HepG2 (cell line): ENCODE measurements around the gene ARHGEF3. TPM values are rescaled to one million over a fixed set of nuclear protein-coding genes. Genes with fewer than 3 reads are reported as not detected.

Source experiments
- HNRNPL ChIP-seq: fragments of 200-400 bp; formaldehyde crosslinking; IDR thresholded peaks from 2 replicates; pipeline ENCODE4 v1.6.1; 2017; ENCODE audit warnings: mild to moderate bottlenecking, low read depth, low read length
- KAT7 ChIP-seq: IDR thresholded peaks from 2 replicates; pipeline ENCODE4 v1.6.1; 2018; ENCODE audit warnings: borderline replicate concordance, missing compliant biosample characterization
- LCORL ChIP-seq, 2 experiments: fragments of 450-650 bp in 1 of 2; sonication (generic) in 1 of 2; formaldehyde crosslinking in 1 of 2; IDR thresholded peaks; 2 replicates each; pipeline versions ENCODE4 v1.5.0 to v1.6.1; 2017 to 2020; ENCODE audit warnings: antibody characterized with exemption in 1 of 2, missing genetic modification reagents in 1 of 2
- NAIF1 ChIP-seq: sonication (generic); formaldehyde crosslinking; IDR thresholded peaks from 2 replicates; pipeline ENCODE4 v1.5.0; 2020; ENCODE audit warnings: mild to moderate bottlenecking, missing genetic modification reagents, borderline replicate concordance
- NCOA5 ChIP-seq: sonication (generic); formaldehyde crosslinking; IDR thresholded peaks from 2 replicates; pipeline ENCODE4 v1.4.0; 2020; ENCODE audit warnings: missing genetic modification reagents
- PHF21A ChIP-seq: sonication (generic); formaldehyde crosslinking; IDR thresholded peaks from 2 replicates; pipeline ENCODE4 v1.5.0; 2020; ENCODE audit warnings: mild to moderate bottlenecking, missing genetic modification reagents
- THYN1 ChIP-seq: sonication (generic); formaldehyde crosslinking; IDR thresholded peaks from 2 replicates; pipeline ENCODE4 v1.8.1; 2023; ENCODE audit warnings: low read depth, mild to moderate bottlenecking, moderate library complexity, missing genetic modification reagents, borderline replicate concordance
- ZFAT ChIP-seq: sonication (generic); formaldehyde crosslinking; conservative IDR thresholded peaks from 2 replicates; pipeline ENCODE4 v1.8.1; 2023; ENCODE audit warnings: missing genetic modification reagents, inconsistent platforms
- ZNF264 ChIP-seq: sonication (generic); formaldehyde crosslinking; IDR thresholded peaks from 2 replicates; pipeline ENCODE4 v1.4.0; 2020; ENCODE audit warnings: missing genetic modification reagents
- ZNF557 ChIP-seq: sonication (generic); formaldehyde crosslinking; IDR thresholded peaks from 2 replicates; pipeline ENCODE4 v1.4.0; 2020; ENCODE audit warnings: missing genetic modification reagents
- ZNF598 ChIP-seq: sonication (generic); formaldehyde crosslinking; IDR thresholded peaks from 2 replicates; pipeline ENCODE4 v1.5.1; 2020; ENCODE audit warnings: mild to moderate bottlenecking, missing genetic modification reagents, borderline replicate concordance
- ZNF615 ChIP-seq: sonication (generic); formaldehyde crosslinking; IDR thresholded peaks from 2 replicates; pipeline ENCODE4 v1.5.0; 2020; ENCODE audit warnings: mild to moderate bottlenecking, missing genetic modification reagents, borderline replicate concordance
- ZNF616 ChIP-seq: sonication (generic); formaldehyde crosslinking; IDR thresholded peaks from 2 replicates; pipeline ENCODE4 v1.5.0; 2020; ENCODE audit warnings: low read depth, mild to moderate bottlenecking, missing genetic modification reagents
- polyA plus RNA-seq, 8 experiments: library from polyadenylated mRNA; depleted of rRNA in 3 of 8; stranded (reverse) in 7 of 8; unstranded in 1 of 8; fragments of >200 nt; fragmentation: Illumina TruSeq in 4 of 8; extraction: Trizol in 4 of 8; gene quantifications; 2 replicates each; pipeline versions ENCODE4 v1.2.1 to v1.2.3, GENCODE V29; 2011 to 2016; ENCODE audit warnings: low read depth in 4 of 8, missing spikeins in 1 of 8, mixed read lengths in 1 of 8; ENCODE audit not compliant: insufficient read depth in 1 of 8
- total RNA-seq, 5 experiments: library from RNA; depleted of rRNA; stranded (reverse); fragments of >200 nt; fragmentation: Illumina TruSeq; extraction: Trizol; gene quantifications; 2 replicates each; pipeline ENCODE4 v1.2.3, GENCODE V29; 2016; ENCODE audit warnings: low read depth in 1 of 5
- TF ChIP-seq, protein P1 (sequence below): sonication (generic); formaldehyde crosslinking; IDR thresholded peaks from 2 replicates; pipeline ENCODE4 v1.4.0; 2020; ENCODE audit warnings: missing genetic modification reagents, borderline replicate concordance
- TF ChIP-seq, protein P2 (sequence below): sonication (generic); formaldehyde crosslinking; IDR thresholded peaks from 2 replicates; pipeline ENCODE4 v1.4.0; 2020; ENCODE audit warnings: missing genetic modification reagents
- TF ChIP-seq, protein P3 (sequence below): sonication (generic); formaldehyde crosslinking; IDR thresholded peaks from 2 replicates; pipeline ENCODE4 v1.5.0; 2020; ENCODE audit warnings: mild to moderate bottlenecking, missing genetic modification reagents, borderline replicate concordance

Gene ARHGEF3
- total and polyA plus RNA-seq, 2 of the 13 experiments (the other 11 are each of a cell fraction or from before 2014, with no cell fraction given) = 14.8 to 23.1 TPM

DNA sequence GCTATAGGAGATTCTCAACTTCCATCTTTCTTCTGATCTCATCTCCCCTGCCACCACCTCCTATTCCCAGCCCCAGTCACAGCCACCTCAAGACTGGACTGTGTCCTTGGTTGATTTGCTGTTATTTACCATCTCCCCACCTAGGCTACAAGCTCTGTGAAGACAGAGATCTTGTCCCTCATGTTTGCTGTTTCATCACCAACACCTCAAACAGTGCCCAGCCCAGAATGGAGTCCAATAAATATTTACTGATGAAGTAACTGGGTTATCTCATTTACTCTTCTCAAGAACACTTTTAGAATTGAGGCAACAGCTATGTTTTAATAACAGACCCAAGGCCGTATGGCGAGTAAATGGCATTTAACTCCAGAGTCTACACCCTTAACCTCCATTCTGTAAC is 29.1 kb upstream of the ARHGEF3 start (continued):
- TF ChIP-seq ZNF264 (0 out of 2 replicates have a peak, but pooled peaks have one; percentile 25), ZNF557 (no peak), ZNF615 (no peak), PHF21A (peak; percentile 60; the same call in 1 of the 2 replicates), HNRNPL (no peak), THYN1 (CRISPR knock-in tag) (no peak), NAIF1 (CRISPR knock-in tag) (peak; percentile 52; the same call in 1 of the 2 replicates), ZNF616 (no peak), ZNF598 (CRISPR knock-in tag) (no peak), KAT7 (CRISPR knock-in tag) (0 out of 2 replicates have a peak, but pooled peaks have one; percentile 65), NCOA5 (no peak), ZFAT (CRISPR knock-in tag) (no peak), LCORL (IDR thresholded peaks at IDR 0.05) (no peak), LCORL (CRISPR knock-in tag; IDR thresholded peaks at IDR 0.05) (peak; percentile 54; the same call in 1 of the 2 replicates)
- TF ChIP-seq, protein P1, sequence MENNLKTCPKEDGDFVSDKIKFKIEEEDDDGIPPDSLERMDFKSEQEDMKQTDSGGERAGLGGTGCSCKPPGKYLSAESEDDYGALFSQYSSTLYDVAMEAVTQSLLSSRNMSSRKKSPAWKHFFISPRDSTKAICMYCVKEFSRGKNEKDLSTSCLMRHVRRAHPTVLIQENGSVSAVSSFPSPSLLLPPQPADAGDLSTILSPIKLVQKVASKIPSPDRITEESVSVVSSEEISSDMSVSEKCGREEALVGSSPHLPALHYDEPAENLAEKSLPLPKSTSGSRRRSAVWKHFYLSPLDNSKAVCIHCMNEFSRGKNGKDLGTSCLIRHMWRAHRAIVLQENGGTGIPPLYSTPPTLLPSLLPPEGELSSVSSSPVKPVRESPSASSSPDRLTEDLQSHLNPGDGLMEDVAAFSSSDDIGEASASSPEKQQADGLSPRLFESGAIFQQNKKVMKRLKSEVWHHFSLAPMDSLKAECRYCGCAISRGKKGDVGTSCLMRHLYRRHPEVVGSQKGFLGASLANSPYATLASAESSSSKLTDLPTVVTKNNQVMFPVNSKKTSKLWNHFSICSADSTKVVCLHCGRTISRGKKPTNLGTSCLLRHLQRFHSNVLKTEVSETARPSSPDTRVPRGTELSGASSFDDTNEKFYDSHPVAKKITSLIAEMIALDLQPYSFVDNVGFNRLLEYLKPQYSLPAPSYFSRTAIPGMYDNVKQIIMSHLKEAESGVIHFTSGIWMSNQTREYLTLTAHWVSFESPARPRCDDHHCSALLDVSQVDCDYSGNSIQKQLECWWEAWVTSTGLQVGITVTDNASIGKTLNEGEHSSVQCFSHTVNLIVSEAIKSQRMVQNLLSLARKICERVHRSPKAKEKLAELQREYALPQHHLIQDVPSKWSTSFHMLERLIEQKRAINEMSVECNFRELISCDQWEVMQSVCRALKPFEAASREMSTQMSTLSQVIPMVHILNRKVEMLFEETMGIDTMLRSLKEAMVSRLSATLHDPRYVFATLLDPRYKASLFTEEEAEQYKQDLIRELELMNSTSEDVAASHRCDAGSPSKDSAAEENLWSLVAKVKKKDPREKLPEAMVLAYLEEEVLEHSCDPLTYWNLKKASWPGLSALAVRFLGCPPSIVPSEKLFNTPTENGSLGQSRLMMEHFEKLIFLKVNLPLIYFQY (CRISPR knock-in tag) = peak; percentile 61
- TF ChIP-seq, protein P2, sequence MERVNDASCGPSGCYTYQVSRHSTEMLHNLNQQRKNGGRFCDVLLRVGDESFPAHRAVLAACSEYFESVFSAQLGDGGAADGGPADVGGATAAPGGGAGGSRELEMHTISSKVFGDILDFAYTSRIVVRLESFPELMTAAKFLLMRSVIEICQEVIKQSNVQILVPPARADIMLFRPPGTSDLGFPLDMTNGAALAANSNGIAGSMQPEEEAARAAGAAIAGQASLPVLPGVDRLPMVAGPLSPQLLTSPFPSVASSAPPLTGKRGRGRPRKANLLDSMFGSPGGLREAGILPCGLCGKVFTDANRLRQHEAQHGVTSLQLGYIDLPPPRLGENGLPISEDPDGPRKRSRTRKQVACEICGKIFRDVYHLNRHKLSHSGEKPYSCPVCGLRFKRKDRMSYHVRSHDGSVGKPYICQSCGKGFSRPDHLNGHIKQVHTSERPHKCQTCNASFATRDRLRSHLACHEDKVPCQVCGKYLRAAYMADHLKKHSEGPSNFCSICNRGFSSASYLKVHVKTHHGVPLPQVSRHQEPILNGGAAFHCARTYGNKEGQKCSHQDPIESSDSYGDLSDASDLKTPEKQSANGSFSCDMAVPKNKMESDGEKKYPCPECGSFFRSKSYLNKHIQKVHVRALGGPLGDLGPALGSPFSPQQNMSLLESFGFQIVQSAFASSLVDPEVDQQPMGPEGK = peak; percentile 61; the same call in 1 of the 2 replicates
- TF ChIP-seq, protein P3, sequence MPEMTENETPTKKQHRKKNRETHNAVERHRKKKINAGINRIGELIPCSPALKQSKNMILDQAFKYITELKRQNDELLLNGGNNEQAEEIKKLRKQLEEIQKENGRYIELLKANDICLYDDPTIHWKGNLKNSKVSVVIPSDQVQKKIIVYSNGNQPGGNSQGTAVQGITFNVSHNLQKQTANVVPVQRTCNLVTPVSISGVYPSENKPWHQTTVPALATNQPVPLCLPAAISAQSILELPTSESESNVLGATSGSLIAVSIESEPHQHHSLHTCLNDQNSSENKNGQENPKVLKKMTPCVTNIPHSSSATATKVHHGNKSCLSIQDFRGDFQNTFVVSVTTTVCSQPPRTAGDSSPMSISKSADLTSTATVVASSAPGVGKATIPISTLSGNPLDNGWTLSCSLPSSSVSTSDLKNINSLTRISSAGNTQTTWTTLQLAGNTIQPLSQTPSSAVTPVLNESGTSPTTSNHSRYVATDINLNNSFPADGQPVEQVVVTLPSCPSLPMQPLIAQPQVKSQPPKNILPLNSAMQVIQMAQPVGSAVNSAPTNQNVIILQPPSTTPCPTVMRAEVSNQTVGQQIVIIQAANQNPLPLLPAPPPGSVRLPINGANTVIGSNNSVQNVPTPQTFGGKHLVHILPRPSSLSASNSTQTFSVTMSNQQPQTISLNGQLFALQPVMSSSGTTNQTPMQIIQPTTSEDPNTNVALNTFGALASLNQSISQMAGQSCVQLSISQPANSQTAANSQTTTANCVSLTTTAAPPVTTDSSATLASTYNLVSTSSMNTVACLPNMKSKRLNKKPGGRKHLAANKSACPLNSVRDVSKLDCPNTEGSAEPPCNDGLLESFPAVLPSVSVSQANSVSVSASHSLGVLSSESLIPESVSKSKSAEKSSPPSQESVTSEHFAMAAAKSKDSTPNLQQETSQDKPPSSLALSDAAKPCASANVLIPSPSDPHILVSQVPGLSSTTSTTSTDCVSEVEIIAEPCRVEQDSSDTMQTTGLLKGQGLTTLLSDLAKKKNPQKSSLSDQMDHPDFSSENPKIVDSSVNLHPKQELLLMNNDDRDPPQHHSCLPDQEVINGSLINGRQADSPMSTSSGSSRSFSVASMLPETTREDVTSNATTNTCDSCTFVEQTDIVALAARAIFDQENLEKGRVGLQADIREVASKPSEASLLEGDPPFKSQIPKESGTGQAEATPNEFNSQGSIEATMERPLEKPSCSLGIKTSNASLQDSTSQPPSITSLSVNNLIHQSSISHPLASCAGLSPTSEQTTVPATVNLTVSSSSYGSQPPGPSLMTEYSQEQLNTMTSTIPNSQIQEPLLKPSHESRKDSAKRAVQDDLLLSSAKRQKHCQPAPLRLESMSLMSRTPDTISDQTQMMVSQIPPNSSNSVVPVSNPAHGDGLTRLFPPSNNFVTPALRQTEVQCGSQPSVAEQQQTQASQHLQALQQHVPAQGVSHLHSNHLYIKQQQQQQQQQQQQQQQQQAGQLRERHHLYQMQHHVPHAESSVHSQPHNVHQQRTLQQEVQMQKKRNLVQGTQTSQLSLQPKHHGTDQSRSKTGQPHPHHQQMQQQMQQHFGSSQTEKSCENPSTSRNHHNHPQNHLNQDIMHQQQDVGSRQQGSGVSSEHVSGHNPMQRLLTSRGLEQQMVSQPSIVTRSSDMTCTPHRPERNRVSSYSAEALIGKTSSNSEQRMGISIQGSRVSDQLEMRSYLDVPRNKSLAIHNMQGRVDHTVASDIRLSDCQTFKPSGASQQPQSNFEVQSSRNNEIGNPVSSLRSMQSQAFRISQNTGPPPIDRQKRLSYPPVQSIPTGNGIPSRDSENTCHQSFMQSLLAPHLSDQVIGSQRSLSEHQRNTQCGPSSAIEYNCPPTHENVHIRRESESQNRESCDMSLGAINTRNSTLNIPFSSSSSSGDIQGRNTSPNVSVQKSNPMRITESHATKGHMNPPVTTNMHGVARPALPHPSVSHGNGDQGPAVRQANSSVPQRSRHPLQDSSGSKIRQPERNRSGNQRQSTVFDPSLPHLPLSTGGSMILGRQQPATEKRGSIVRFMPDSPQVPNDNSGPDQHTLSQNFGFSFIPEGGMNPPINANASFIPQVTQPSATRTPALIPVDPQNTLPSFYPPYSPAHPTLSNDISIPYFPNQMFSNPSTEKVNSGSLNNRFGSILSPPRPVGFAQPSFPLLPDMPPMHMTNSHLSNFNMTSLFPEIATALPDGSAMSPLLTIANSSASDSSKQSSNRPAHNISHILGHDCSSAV (CRISPR knock-in tag) = no peak
